ACHN (cell line): ENCODE measurements around the gene CMTM7.
A peak's percentile ranks its signal among the peaks of the same experiment; 100 is the strongest.
"Not testable (repeated sequence)": the region's sequence is repeated elsewhere in the genome, so short reads cannot be mapped to it uniquely, and the experiment has no call there.

Experiments used
- DNase-seq: peaks from one replicate; pipeline ENCODE4 v3.0.0-alpha.2; 2015
- in situ Hi-C: cut with HindIII; loops from 2 replicates; pipeline ENCODE4 v1.10.0; 2017; ENCODE audit warnings: low sequenced_read_pairs, low pct_ligation_motif_present, low pct_unique_long_range_greater_than_20kb

Gene CMTM7

DNA sequence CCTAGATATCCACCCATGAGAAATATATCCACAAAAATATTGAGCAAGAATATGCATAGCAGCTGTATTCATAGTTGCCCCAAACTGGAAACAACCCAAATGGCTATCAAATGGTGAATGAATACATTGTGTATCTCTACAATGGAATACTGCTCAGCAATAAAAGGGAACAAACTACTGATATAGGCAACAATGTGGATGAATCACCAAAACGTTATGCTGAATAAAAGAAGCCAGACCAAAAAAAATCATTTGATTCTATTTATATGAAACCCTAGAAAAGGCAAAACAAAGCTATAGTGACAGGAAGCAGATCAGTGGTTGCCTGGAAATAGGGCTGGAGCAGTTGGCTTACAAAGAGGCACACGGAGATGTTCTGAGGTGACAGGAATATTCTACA, 15.5 kb upstream of the CMTM7 start:
- DNase-seq, result no peak
- in situ Hi-C loops, result no loop called here

DNA sequence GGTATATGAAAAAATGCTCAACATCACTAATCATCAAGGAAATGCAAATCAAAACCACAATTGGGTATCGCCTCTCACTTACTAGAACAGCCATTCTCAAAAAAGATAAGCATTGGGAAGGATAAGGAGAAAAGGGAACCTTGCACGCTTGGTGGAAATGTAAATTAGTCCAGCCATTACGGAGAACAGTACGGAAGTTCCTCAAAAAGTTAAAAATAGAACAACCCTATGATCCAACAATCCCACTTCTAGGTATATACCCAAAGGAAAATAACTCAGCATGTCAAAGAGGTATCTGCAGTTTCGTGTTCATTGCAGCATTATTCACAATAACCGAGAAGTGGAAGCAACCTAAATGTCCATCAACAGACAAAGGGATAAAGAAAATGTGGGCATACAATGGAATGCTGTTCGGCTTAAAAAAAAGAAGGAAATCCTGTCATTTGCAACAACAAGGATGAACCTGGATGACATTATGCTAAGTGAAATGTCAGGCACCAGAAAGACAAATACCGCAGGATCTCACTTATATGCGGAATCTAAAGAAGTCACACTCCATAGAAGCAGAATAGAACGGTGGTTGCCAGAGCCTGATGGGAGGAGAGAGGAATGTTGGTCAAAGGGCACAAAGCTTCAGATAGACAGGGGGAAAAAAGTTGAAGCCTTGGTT, 11.7 kb upstream of the CMTM7 start:
- no peak for DNase-seq
- in situ Hi-C loops, result no loop called here

DNA sequence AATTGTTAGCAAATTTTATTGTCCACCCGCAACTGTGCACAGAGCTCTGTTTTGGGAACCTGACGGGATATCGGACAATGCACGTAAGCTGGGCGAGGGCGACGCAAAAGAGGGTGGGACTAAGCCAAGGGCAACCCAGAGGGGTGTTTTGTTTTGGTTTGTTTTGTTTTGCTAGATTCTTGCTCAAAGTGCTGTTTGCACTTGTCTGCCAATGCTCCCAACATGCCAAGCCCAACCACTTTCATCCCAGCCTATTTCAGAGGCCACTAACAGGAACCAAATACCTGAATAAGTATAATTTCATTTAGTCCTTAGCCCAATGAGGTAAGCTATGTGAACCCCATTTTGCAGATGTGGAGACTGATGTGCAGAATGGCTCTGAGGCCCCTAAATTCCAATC, 9.7 kb upstream of the CMTM7 start:
- no peak for DNase-seq
- in situ Hi-C loops, result no loop called here

DNA sequence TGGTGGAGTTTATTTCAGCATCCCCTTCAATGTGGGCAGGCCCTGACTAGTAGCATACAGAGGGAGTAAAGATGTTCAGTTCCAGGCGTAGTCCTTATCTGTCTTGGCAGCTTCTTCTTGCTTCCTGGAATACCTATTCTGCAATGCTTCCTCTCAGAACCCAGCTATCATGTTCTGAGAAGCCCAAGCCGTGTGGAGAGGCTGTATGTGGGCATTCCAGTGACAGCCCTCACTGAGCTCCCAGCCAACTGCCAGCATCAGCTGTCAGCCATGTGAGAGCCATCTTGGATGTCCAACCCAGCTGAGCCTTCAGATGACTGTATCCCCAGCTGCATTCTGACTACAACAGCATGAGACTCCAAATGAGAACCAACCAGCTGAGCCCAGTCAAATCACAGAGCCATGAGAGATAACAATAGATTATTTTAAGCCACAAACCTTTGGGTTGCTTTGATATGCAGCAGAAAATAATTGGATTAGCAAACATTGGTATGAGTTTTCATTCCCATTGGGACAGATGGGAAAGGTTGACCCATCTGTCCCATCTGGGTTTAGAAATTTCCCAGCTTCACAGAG, 8.4 kb upstream of the CMTM7 start:
- in situ Hi-C loops, result no loop called here
- no peak for DNase-seq

DNA sequence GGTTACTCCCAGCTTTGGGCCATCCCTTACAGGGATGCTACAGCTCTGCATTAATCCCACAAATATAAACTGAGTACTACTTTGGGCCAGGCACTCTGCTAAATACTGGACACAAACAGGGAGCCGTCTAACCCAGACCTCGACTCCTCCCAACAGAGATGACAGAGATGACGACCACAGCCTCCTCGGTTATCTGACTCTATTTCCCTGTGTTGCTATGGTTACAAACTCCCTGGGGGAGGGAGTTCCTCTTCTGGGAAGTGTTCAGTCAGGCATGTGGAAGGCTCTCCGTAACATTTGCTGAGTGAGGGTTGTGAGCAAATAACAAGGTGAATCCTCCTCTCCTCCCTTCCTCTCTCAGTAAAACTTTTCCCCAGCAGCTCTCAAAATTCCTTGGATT, 6.7 kb upstream of the CMTM7 start:
- in situ Hi-C loops, result no loop called here
- no peak for DNase-seq

DNA sequence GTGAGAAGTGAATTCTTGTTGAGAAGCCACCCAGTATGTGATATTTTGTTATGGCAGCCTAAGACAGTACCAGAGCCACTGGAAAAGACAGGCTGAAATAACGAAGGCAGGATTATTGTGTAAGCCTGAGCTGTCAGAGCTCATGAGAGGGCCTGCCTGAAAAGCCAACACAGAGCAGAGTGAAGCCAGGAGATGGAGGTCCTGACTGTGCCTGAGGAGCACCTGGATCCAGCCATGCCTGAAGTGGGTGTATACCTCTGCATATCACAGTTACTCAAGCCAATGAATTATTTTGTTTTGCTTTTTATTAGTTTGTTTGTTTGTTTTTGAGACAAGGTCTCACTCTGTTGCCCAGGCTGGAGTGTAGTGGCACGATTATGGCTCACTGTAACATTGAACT, 4.1 kb upstream of the CMTM7 start:
- no peak for DNase-seq
- in situ Hi-C loops, result no loop called here

DNA sequence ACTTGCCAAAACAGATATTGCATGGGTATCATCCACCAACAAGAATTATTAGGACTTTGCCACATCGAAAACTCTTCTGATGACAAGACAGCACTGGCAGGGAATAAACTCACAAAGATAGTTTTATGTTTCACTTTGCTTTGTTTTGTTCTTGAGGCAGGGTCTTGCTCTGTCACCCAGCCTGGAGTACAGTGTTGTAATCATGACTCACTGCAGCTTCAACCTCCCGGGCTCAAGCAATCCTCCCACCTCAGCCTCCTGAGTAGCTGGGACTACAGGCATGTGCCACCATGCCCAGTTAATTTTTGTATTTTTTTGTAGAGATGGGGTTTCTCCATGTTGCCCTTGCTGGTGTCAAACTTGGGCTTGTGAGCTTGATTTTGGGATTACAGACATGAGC, 2.1 kb upstream of the CMTM7 start:
- in situ Hi-C loops, DNase-seq: not testable (repeated sequence)

DNA sequence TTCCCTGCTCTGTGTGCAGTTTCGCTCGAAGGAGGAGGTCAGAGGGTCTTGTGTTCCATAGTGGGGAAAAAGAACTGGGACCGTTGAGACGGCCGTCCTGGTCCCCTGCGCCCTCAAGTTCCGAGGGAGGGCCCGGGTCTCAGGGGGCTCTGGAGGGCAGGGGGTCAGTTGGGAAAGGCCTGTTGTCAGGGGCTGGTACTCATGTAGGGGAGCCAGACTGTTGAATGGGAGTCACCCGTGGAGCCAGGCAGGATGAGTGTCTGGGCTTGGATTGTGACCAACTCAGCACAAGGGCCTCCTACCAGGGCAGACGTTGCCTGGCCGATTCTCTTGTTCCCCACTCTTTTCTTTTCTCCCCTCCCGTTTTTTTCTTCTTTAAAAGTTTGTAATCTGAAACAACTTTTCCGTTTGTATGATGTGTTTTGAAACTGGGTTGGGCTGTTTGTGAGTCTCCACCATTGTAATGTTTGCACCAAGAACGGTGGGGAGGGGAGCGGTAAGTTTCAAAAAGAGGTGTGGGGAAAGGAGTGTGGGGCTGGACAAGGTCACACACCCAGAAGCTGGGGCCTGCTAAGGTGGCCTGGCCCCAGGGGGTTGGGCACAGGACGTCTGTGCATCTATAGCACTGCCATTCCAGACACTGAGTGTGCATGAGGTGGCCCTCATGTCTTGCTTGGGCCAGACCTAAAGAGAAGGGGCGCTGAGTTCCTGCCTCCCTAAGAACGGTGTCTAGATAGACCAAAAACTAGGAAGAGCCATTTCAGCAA, 1.1 kb downstream of the CMTM7 start:
- peak; percentile 44 for DNase-seq
- in situ Hi-C loops, result no loop called here

DNA sequence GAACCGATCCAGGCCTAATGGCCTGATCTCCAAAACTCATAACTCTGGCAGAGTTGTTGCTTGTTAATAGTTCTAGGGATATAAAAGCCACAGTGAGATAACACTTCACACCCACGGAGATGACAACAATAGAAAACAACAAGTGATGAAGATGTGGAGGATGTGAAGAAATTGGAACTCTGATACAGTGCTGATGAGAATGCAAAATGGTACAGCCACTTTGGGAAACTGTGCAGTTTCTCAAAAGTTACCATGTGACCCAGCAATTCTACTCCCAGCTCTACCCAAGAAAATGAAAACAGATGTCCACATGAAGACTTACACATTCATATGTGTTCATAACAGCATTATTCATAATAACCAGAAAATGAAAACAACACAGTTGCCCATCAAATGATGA, 3.8 kb downstream of the CMTM7 start:
- no peak for DNase-seq
- in situ Hi-C loops, result no loop called here

DNA sequence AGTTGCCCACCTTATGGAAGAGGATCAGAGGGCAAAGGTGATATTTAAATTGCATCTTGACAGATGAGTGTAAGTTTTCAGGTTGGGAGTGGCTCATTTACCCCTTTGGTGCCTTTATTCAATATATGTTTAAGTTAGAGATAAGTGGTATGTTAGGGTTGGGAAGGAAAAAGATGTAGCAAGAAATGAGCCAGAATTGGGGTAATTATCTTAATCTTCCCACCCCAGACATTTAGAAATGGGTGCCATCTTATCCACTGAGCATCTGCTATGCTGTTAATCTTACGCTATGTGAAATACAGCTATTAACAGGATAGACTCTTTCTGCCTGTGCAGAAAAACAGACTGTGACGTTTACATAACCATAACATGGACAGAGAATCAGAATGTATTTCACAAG, 6.3 kb downstream of the CMTM7 start:
- in situ Hi-C loops, result no loop called here
- no peak for DNase-seq

DNA sequence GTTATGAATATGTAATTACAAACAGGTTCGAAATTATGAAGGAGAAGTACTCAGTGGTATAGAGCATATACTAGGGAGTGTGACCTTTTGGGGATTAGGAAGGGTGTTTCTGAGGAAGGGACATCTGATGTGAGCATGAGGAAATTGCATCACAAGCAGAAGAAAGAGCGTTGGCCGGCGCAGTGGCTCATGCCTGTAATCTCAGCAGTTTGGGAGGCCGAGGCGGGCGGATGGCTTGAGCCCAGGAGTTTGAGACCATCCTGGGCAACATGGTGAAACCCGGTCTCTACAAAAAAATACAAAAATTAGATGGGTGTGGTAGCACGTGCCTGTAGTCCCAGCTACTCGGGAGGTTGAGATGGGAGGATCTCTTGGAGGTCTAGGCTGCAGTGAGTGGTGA, 6.9 kb downstream of the CMTM7 start:
- in situ Hi-C loops, result no loop called here
- no peak for DNase-seq

DNA sequence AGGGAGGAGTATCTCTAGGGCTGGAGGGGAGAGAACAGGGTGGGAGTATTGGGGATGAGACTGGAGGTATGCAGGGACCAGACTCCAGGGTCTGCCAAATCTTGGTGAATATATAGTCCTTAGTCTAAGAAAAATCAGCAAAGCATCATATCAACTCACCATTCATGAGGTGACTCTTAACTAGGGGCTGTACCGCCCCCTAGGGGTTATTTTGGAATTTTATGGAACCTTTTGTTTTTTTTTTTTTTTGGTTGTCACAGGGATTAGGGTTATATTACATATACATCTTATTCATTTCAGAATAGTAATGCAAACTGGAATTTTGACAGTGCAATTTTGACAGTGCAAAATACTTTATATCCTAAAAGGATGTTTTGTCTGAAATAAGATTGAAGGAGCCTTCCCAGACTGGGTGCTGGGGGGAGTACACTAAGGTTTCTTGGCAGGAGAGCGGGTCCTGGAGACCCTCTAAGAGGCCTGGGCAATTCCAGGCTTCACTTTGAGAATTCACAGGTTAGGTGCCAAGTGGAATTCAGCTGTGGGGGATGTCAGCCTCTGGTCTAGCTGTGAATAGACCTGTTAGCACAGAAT, 7.5 kb downstream of the CMTM7 start:
- peak; percentile 65 for DNase-seq
- in situ Hi-C loops, result no loop called here

DNA sequence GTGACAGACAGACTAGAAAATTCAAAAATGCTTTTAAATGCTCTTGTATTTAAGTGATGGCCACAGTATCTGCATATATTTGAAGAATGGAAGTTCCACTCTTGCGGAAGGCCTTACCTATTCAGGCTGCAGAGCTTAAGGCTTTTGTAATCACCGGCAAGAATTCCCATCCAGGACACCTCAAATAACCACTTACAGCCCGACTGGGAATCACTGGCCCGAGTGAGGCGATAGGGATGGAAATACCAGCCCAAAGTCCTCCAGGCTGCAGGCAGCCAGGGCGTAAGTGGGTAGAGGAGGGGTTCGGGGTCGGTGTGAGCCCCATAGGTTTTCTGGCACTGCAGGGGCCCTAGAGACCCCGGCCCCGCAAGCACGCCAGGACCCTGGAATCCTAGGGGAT, 9.5 kb downstream of the CMTM7 start:
- in situ Hi-C loops, result no loop called here
- peak; percentile 20 for DNase-seq

DNA sequence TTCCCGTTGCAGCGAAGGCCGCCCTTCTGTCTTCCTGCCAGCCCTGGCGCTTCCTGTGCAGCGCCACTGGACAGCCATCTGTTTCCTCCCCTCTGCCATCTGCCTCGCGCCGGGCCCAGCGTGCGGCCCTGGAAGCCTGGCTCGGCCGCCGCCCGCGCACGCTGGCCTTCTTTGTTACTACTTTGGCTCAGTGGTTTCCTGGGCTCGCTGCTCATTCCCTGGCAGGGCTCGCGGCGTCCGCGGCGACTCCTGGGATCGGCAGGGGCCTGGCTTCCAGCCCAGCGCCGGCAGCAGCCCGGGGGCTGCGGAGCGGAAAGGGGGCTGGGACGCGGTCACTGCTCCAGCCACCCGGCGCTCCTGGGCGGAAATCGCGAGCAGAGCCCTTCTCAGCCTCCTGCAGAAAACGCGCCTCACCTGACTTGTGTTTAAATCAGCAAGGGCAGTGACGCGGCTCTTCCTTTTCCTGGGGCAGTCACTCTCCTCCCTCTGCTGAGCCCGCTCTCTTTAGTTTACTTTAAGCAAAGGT, 10.0 kb downstream of the CMTM7 start:
- DNase-seq, result peak; percentile 64
- in situ Hi-C loops, result no loop called here

DNA sequence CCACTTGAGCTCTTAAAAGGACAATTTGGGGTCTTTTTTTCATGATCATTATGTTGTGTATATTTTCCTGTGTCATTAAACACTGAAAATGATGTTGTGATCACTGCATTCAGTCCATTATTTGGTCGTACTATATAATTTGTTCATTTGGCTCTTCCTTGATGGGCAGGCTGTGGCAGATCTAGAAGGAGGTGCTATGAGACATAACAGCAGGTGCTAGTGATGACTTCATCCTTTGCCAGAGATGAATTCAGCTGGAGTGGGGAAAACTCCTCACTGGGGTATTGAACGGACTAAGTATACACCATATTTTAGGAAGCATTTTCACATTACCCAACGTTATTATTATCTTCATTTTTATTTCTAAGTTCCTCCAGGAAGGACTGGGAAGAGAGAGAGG, 12.0 kb downstream of the CMTM7 start:
- DNase-seq, result no peak
- in situ Hi-C loops, result no loop called here

DNA sequence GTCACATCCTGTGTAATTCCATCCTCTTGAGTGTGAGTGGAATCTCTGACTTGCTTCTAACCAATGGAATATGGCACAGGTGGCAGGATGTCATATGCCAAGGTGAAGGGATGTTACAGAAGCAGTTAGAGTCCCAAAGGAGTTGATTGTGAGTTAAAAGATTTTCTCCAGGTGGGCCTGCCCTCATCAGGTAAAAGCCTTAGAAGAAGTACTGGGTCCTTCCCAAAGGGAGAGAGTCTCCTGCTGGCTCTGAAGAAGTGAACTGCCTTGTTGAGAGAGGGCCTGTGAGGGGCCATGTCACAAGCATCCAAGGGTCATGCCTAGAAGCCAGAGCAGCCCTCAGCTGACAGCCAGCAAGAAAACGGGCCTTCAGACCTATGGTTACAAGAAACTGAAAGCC, 13.1 kb downstream of the CMTM7 start:
- in situ Hi-C loops, result no loop called here
- DNase-seq, result no peak

DNA sequence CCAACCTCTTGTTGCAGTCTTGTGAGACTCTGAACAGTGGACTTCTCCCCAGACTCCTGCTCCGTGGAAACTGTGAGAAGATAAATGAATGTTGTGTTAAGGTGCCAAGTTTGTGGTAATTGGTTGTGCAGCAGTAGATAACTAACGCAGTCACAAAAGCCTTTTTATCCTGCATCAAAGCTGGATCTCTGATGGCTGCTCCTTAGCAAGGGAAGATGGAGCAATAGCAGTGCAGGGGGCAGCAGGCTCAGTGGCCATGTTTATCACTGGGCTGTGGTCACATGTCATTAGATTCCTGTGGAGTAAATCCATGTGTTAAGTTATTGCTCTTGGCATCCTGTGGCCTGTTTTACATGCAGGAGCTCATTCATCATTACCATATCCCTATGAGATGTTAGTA, 13.5 kb downstream of the CMTM7 start:
- DNase-seq, result no peak
- in situ Hi-C loops, result no loop called here

DNA sequence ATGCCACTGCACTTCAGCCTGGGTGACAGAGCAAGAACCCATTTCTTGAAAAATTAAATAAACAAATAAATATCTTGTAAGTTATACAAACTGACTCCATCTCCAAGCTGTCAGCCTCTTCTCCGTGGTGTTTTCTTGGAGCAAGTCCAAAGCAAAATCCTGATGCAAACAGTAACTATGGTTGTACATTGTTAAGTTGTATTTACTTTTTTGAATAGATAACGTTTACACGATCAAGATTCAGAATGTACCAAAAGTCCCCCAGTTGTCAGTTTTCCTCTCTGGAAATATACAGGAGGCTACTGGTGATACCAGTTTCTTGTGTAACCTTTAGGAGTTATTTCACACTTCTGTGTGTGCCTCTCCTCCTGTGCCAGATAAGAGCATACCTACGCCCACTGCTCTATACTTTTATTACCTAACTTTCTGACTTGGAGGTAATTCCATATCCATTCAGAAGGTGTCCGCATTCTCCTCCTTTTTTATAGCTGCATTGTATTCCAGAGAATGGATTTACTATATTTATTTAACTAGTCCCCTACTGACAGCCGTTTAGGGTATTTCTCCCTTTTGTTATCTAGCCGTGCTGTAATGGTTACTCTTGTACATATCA, 14.2 kb downstream of the CMTM7 start:
- in situ Hi-C loops, result no loop called here
- no peak for DNase-seq
